ENCODE results near the gene OR1S1.
"Not testable (repeated sequence)": the region's sequence is repeated elsewhere in the genome, so short reads cannot be mapped to it uniquely, and the experiment has no call there.

OR1S1 gene

DNA sequence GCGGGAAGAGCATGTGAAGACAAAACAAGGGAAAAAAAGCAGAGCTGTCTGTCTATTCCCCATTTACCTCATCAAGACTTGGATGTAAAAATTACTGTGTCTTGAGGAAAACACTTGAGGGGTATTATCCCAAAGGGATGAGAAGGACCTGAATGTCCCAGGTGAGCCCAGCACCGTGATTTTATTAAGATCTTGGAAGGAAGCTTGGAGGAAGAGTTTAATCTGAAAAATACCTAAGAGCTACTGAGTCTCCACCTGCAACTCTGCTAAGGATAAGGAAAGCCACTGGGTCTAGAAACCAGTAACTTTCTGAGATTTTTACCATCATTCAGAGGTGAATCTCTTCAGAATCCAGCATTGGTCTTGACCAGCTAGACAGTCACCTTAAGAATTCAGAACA lies at the start of gene OR1S1:
Gene OR1S1 (plus strand): TSS at position 301 of the 400 bp plus-strand sequence.
- in situ Hi-C loops (cut with MboI; ENCODE audit: low sequenced_read_pairs), result not testable (repeated sequence)

DNA sequence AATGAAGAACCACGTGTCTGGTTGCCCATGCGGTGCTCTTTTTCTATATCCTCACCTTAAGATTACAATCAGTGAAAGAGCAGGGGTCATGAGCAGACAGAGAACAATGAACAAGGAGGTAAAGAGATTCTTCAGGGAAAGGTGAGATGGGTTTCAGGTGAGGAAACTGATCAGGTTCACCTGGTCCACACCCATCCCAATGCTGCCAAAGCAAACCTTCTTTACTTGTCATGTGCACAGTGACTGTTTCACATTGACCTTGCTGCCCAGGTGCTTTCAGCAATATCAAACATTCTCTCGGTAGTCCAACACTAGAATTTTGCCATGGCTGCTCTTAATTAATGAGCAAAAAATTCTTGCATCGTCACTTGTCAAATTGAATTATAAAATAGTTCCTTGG lies 48.1 kb upstream of the OR1S1 start:
- in situ Hi-C loops (cut with MboI; ENCODE audit: low sequenced_read_pairs), result no loop called here

DNA sequence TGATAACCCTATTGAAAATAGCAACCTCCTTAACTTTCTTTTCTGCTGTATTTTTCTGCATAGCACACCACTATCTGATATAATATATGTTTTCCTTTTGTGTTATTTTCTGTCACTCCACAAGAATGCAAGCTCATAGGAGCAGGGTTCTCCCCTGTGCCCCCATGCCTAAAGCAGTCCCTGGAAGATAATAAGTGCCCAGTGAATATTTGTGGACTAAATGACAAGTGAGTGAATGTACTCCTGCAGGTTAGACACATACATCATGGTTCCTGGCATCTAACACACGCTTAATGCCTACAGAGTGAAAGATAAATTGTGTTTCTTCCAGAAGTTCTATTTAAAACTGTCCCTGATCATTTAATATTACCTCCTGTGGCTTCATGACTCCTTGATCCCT lies 47.5 kb upstream of the OR1S1 start:
- in situ Hi-C loops (cut with MboI; ENCODE audit: low sequenced_read_pairs), result no loop called here

GRCh38 chr11:58165504-58166106 lies 46.9 kb upstream of the OR1S1 start:
- in situ Hi-C loops (cut with MboI; ENCODE audit: low sequenced_read_pairs), result no loop called here

DNA sequence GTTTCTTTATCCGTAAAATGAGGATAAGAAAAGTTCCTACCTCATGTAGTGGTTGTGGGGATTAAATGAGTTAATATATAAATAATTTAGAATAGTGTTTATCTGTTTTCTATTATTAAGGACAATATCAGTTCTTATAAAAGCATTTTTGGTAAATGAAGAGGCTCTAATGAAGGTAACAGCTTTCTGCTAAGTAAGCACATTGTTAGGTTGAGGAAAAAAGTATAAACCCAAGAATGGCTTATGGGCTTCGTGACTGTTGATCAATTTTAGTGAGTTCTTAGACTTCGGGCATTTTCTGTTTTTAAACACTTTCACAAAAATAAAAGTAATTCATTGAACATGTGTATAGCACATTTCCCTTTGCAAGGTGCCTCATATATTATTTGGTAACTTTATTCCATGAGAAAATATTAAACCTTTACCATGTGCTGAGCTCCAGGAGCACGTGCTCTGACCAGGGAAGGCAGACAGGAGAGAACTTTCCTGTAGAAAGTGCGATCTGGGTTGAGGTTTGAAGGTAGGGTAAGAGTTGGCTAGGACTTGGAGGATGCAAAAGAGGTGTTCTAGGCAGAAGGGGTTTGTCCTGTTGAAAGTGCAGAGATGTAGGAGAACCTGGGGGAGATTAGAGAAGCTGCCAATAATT lies 35.0 kb upstream of the OR1S1 start:
- in situ Hi-C loops (cut with MboI; ENCODE audit: low sequenced_read_pairs), result no loop called here

DNA sequence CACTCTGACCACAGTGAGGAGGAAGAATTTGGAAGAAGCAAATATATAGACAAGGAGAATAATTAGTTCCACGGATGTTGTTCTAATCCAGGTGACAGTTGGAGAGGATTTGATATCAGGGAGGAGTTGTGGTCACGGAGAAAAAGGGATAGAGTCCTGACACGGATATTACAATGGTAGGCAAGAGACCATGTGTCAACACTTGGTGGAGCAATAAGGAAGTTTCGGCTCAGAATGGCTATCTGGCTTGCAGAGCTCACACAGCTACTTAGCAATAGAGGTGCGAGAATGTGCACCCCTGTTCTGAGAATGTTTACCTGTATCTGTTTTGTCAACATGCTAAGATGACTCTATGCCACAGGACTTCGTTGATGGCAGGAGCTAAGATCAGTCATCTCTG lies 34.1 kb upstream of the OR1S1 start:
- in situ Hi-C loops (cut with MboI; ENCODE audit: low sequenced_read_pairs), result no loop called here

DNA sequence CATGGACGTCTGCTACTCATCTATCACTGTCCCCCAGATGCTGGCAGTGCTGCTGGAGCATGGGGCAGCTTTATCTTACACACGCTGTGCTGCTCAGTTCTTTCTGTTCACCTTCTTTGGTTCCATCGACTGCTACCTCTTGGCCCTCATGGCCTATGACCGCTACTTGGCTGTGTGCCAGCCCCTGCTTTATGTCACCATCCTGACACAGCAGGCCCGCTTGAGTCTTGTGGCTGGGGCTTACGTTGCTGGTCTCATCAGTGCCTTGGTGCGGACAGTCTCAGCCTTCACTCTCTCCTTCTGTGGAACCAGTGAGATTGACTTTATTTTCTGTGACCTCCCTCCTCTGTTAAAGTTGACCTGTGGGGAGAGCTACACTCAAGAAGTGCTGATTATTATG lies 32.9 kb upstream of the OR1S1 start:
- in situ Hi-C loops (cut with MboI; ENCODE audit: low sequenced_read_pairs), result no loop called here

GRCh38 chr11:58186938-58187337 lies 25.6 kb upstream of the OR1S1 start:
- in situ Hi-C loops (cut with MboI; ENCODE audit: low sequenced_read_pairs), result no loop called here

DNA sequence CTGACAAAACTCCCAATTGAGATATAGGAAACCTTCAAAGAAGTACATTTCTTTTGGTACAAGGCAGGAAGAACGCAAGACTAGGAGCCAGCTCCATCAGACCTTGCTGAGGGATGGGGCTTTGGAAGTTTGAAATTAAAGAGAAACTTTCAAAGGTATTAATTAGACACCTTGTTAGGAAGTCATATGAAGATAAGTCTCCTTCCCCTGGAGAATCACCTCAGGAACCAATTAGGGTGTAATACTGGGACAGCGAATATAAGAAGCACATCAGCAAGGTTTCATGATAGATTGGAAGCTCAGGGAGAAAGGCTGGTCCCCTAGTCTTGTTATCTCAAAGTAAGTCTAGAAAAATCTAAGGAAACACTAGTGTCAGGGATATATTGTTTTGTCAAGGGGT lies 23.8 kb upstream of the OR1S1 start, which contains the start of gene OR9Q2:
Gene OR9Q2 (plus strand): TSS at position 301 of the 400 bp plus-strand sequence. CDS start 1,421 bp downstream, outside the sequence.
- in situ Hi-C loops (cut with MboI; ENCODE audit: low sequenced_read_pairs), result no loop called here

- in situ Hi-C loops (cut with MboI; ENCODE audit: low sequenced_read_pairs), result no loop called here
Measured at GRCh38 chr11:58192229-58192628, 20.3 kb upstream of the OR1S1 start.

- in situ Hi-C loops (cut with MboI; ENCODE audit: low sequenced_read_pairs), result no loop called here
Measured at GRCh38 chr11:58193391-58193790, 19.1 kb upstream of the OR1S1 start.

DNA sequence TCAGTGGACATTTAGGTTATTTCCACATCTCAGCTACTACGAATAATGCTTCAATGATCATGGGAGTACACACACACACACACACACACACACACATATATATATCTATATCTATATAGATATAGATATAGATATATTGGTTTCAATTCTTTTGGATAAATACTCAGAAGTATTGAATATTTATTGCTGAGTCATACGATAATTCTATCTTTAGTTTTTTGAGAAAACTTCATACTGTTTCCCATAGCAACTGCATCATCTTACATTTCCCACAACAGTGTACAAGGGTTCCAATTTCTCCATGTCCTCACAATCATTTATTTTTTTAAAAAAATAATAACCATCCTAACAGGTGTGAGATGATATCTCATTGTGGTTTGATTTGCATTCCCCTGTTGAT lies 16.6 kb upstream of the OR1S1 start:
- in situ Hi-C loops (cut with MboI; ENCODE audit: low sequenced_read_pairs), result no loop called here

GRCh38 chr11:58199271-58199670 lies 13.2 kb upstream of the OR1S1 start:
- in situ Hi-C loops (cut with MboI; ENCODE audit: low sequenced_read_pairs), result no loop called here

DNA sequence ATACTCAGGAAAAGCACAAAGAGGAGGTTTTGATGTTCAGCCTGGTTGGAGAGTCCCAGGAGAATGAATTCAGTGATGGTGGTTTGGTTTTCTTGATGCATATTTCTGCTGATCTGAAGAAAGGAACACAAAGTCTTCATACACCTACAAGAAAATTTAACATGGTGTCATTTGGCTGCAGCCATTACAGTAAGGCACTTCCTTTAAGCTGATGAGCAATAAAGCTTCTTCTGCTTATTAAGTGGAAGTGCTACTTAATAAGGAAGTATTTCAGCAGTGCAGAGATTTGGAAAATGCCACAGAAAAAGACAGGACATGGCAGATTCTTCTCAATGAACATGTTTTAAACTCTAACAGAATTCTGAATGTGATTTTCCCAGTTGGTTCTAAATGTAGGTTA lies 8.5 kb upstream of the OR1S1 start, which contains the start of gene OR1S2:
Gene OR1S2 (minus strand): TSS at position 101 of the 400 bp plus-strand sequence. CDS start 0 bp downstream, at position 101.
- in situ Hi-C loops (cut with MboI; ENCODE audit: low sequenced_read_pairs), result no loop called here

GRCh38 chr11:58216476-58216875 lies 4.0 kb downstream of the OR1S1 start:
- in situ Hi-C loops (cut with MboI; ENCODE audit: low sequenced_read_pairs), result no loop called here

- in situ Hi-C loops (cut with MboI; ENCODE audit: low sequenced_read_pairs), result no loop called here
Measured at GRCh38 chr11:58222721-58223120, 10.2 kb downstream of the OR1S1 start.

- in situ Hi-C loops (cut with MboI; ENCODE audit: low sequenced_read_pairs), result no loop called here
Measured at GRCh38 chr11:58227956-58228615, 15.6 kb downstream of the OR1S1 start.

GRCh38 chr11:58243954-58244353 lies 31.4 kb downstream of the OR1S1 start:
- in situ Hi-C loops (cut with MboI; ENCODE audit: low sequenced_read_pairs), result no loop called here

- in situ Hi-C loops (cut with MboI; ENCODE audit: low sequenced_read_pairs), result loop anchor here (25.0 kb wide), 1 partner anchor 107 kb away; the partner anchor contains the start of gene OR5B17
Measured at GRCh38 chr11:58254936-58255335, 42.4 kb downstream of the OR1S1 start.

GRCh38 chr11:58259983-58260382 lies 47.5 kb downstream of the OR1S1 start:
- in situ Hi-C loops (cut with MboI; ENCODE audit: low sequenced_read_pairs), result loop anchor here (25.0 kb wide), 1 partner anchor 102 kb away; the partner anchor contains the start of gene OR5B17

Data from HL-60/S4 treated with phorbol 12-myristate 13-acetate at 8.2 ng/mL for 4 days and 3 days (cell line).